Activated CD4-positive, alpha-beta T cell treated with anti-CD3 and anti-CD28 coated beads, Interleukin-2, amount 10 ng/mL, durations not matched to agents 24 days and 14 days (primary cell): Measurements from ENCODE around the gene MYO15B. TPM values are rescaled to one million over a fixed set of nuclear protein-coding genes. Genes with fewer than 3 reads are reported as not detected.
"Not testable (repeated sequence)": the region's sequence is repeated elsewhere in the genome, so short reads cannot be mapped to it uniquely, and the experiment has no call there.

Experiments
- DNase-seq: peaks from one replicate; pipeline ENCODE4 v3.0.0; 2022
- H3K27ac Mint-ChIP-seq: one replicate; pipeline ENCODE4 v1.8.0; 2022; ENCODE audit warnings: mild to moderate bottlenecking, mixed read lengths
- H3K27me3 Mint-ChIP-seq: one replicate; pipeline ENCODE4 v1.8.0; 2022; ENCODE audit warnings: mixed read lengths
- H3K36me3 Mint-ChIP-seq: one replicate; pipeline ENCODE4 v1.8.0; 2022; ENCODE audit warnings: low read depth, mild to moderate bottlenecking, mixed read lengths
- H3K4me1 Mint-ChIP-seq: one replicate; pipeline ENCODE4 v1.8.0; 2021; ENCODE audit warnings: mixed read lengths
- H3K4me3 Mint-ChIP-seq: one replicate; pipeline ENCODE4 v1.8.0; 2022; ENCODE audit warnings: mild to moderate bottlenecking, moderate library complexity, mixed read lengths
- H3K9me3 Mint-ChIP-seq: one replicate; pipeline ENCODE4 v1.8.0; 2021; ENCODE audit warnings: mixed read lengths
- intact Hi-C: fragments of 100-400 bp; cut with micrococcal nuclease; formaldehyde crosslinking; loops from one replicate; pipeline ENCODE4 v1.15.1; 2023
- total RNA-seq: library from RNA; stranded (reverse); gene quantifications from 2 replicates; pipeline ENCODE4 v1.2.3, GENCODE V29; 2022

MYO15B gene
- total RNA-seq, 1 donor from 2014 or later = 24.3 TPM

- intact Hi-C loops = no loop called here
- no peak for DNase-seq
- H3K27me3 Mint-ChIP-seq = no peaks in the 10 kb centered on the region
- H3K27ac Mint-ChIP-seq = no peak overlapping the region
- no peak overlapping the region for H3K4me3 Mint-ChIP-seq
- H3K9me3 Mint-ChIP-seq = no peaks in the 10 kb centered on the region
- H3K4me1 Mint-ChIP-seq = peaks cover 2% of the 10 kb centered on the region
- no peaks in the 10 kb centered on the region for H3K36me3 Mint-ChIP-seq
Observed at GRCh38 chr17:75634754-75635609, 47.4 kb downstream of the MYO15B start.

- H3K27me3 Mint-ChIP-seq = no peaks in the 10 kb centered on the region
- H3K4me1 Mint-ChIP-seq = peaks cover 2% of the 10 kb centered on the region
- H3K4me3 Mint-ChIP-seq = no peak overlapping the region
- H3K27ac Mint-ChIP-seq = no peak overlapping the region
- no peak for DNase-seq
- intact Hi-C loops = no loop called here
- H3K9me3 Mint-ChIP-seq = no peaks in the 10 kb centered on the region
- H3K36me3 Mint-ChIP-seq = no peaks in the 10 kb centered on the region
Observed at GRCh38 chr17:75635610-75636202, 48.1 kb downstream of the MYO15B start.

- peaks cover 2% of the 10 kb centered on the region for H3K4me1 Mint-ChIP-seq
- H3K27ac Mint-ChIP-seq = no peak overlapping the region
- H3K36me3 Mint-ChIP-seq = no peaks in the 10 kb centered on the region
- intact Hi-C loops = no loop called here
- H3K4me3 Mint-ChIP-seq = no peak overlapping the region
- DNase-seq = no peak
- H3K9me3 Mint-ChIP-seq = no peaks in the 10 kb centered on the region
- H3K27me3 Mint-ChIP-seq = no peaks in the 10 kb centered on the region
Observed at GRCh38 chr17:75636381-75637142, 49.0 kb downstream of the MYO15B start.

- Mint-ChIP-seq H3K27ac (no peak overlapping the region), H3K27me3 (no peaks in the 10 kb centered on the region), H3K9me3 (no peaks in the 10 kb centered on the region), H3K4me1 (peaks cover 2% of the 10 kb centered on the region), H3K36me3 (no peaks in the 10 kb centered on the region), H3K4me3 (no peak overlapping the region)
- intact Hi-C loops = no loop called here
- DNase-seq = no peak
Observed at GRCh38 chr17:75637143-75637538, 49.5 kb downstream of the MYO15B start.

- intact Hi-C loops = no loop called here
- no peaks in the 10 kb centered on the region for H3K27me3 Mint-ChIP-seq
- no peaks in the 10 kb centered on the region for H3K36me3 Mint-ChIP-seq
- peaks cover 2% of the 10 kb centered on the region for H3K4me1 Mint-ChIP-seq
- H3K9me3 Mint-ChIP-seq = no peaks in the 10 kb centered on the region
- H3K4me3 Mint-ChIP-seq = no peak overlapping the region
- DNase-seq = no peak
- H3K27ac Mint-ChIP-seq = no peak overlapping the region
Observed at GRCh38 chr17:75637551-75637950, 50.0 kb downstream of the MYO15B start.

GRCh38 chr17:75638039-75638438 is 50.4 kb downstream of the MYO15B start:
- H3K9me3 Mint-ChIP-seq, H3K4me3 Mint-ChIP-seq, intact Hi-C loops, H3K27ac Mint-ChIP-seq, H3K36me3 Mint-ChIP-seq, H3K27me3 Mint-ChIP-seq, H3K4me1 Mint-ChIP-seq, DNase-seq: not testable (repeated sequence)

- no peak for DNase-seq
- Mint-ChIP-seq H3K9me3 (no peaks in the 10 kb centered on the region), H3K27ac (no peak overlapping the region), H3K27me3 (no peaks in the 10 kb centered on the region), H3K4me3 (no peak overlapping the region), H3K36me3 (no peaks in the 10 kb centered on the region), H3K4me1 (peaks cover 1% of the 10 kb centered on the region)
- intact Hi-C loops = no loop called here
Observed at GRCh38 chr17:75638893-75639292, 51.3 kb downstream of the MYO15B start.

GRCh38 chr17:75639327-75639726 is 51.7 kb downstream of the MYO15B start:
- DNase-seq = no peak
- Mint-ChIP-seq H3K9me3 (no peaks in the 10 kb centered on the region), H3K27ac (no peak overlapping the region), H3K27me3 (no peaks in the 10 kb centered on the region), H3K4me3 (no peak overlapping the region), H3K36me3 (no peaks in the 10 kb centered on the region), H3K4me1 (no peaks in the 10 kb centered on the region)
- intact Hi-C loops = no loop called here

- intact Hi-C loops = no loop called here
- H3K36me3 Mint-ChIP-seq = no peaks in the 10 kb centered on the region
- no peaks in the 10 kb centered on the region for H3K27me3 Mint-ChIP-seq
- H3K4me1 Mint-ChIP-seq = no peaks in the 10 kb centered on the region
- H3K9me3 Mint-ChIP-seq = no peaks in the 10 kb centered on the region
- no peak overlapping the region for H3K27ac Mint-ChIP-seq
- H3K4me3 Mint-ChIP-seq = no peak overlapping the region
- no peak for DNase-seq
Observed at GRCh38 chr17:75639771-75640555, 52.4 kb downstream of the MYO15B start.

GRCh38 chr17:75640556-75641119 is 53.0 kb downstream of the MYO15B start:
- Mint-ChIP-seq H3K36me3 (no peaks in the 10 kb centered on the region), H3K9me3 (no peaks in the 10 kb centered on the region), H3K4me3 (no peak overlapping the region), H3K4me1 (peaks cover 5% of the 10 kb centered on the region), H3K27ac (no peak overlapping the region), H3K27me3 (no peaks in the 10 kb centered on the region)
- intact Hi-C loops = no loop called here
- DNase-seq = no peak

GRCh38 chr17:75641343-75641742 is 53.7 kb downstream of the MYO15B start:
- Mint-ChIP-seq H3K9me3 (no peaks in the 10 kb centered on the region), H3K36me3 (no peaks in the 10 kb centered on the region), H3K4me1 (peaks cover 12% of the 10 kb centered on the region), H3K27me3 (no peaks in the 10 kb centered on the region), H3K27ac (no peak overlapping the region), H3K4me3 (no peak overlapping the region)
- no peak for DNase-seq
- intact Hi-C loops = no loop called here

- intact Hi-C loops = no loop called here
- no peak for DNase-seq
- Mint-ChIP-seq H3K27ac (no peak overlapping the region), H3K27me3 (no peaks in the 10 kb centered on the region), H3K9me3 (no peaks in the 10 kb centered on the region), H3K4me3 (no peak overlapping the region), H3K4me1 (peaks cover 12% of the 10 kb centered on the region), H3K36me3 (no peaks in the 10 kb centered on the region)
Observed at GRCh38 chr17:75642182-75642783, 54.7 kb downstream of the MYO15B start.
